Measurements from ENCODE around the gene TEK. TPM values are rescaled to one million over a fixed set of nuclear protein-coding genes. Genes with fewer than 3 reads are reported as not detected.

Gene TEK
- total and polyA plus RNA-seq, 2 experiments from 2014 or later = 1.9 to 9.4 TPM

- TF ChIP-seq REST (IDR thresholded peaks at IDR 0.05; ENCODE audit: unreplicated experiment) (no peak), ETS1 (IDR thresholded peaks at IDR 0.05) (no peak), JUNB (IDR thresholded peaks at IDR 0.05; ENCODE audit: unreplicated experiment) (no peak), ZNF114 (CRISPR knock-in tag; IDR thresholded peaks at IDR 0.05) (no peak), EZH2 (IDR thresholded peaks at IDR 0.05; ENCODE audit: low read depth, unreplicated experiment) (no peak)
Measured at GRCh38 chr9:27202056-27202455, 93.0 kb downstream of the TEK start (continued).

- no peaks in the 10 kb centered on the region for H4K20me1 ChIP-seq (replicated peaks; ENCODE audit: insufficient read depth)
- no peaks in the 10 kb centered on the region for H3F3A ChIP-seq (replicated peaks; ENCODE audit: low read depth)
- TF ChIP-seq, protein P1, sequence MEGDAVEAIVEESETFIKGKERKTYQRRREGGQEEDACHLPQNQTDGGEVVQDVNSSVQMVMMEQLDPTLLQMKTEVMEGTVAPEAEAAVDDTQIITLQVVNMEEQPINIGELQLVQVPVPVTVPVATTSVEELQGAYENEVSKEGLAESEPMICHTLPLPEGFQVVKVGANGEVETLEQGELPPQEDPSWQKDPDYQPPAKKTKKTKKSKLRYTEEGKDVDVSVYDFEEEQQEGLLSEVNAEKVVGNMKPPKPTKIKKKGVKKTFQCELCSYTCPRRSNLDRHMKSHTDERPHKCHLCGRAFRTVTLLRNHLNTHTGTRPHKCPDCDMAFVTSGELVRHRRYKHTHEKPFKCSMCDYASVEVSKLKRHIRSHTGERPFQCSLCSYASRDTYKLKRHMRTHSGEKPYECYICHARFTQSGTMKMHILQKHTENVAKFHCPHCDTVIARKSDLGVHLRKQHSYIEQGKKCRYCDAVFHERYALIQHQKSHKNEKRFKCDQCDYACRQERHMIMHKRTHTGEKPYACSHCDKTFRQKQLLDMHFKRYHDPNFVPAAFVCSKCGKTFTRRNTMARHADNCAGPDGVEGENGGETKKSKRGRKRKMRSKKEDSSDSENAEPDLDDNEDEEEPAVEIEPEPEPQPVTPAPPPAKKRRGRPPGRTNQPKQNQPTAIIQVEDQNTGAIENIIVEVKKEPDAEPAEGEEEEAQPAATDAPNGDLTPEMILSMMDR (conservative IDR thresholded peaks at IDR 0.05; ENCODE audit: low read depth in 2 of 2) = no peak
- TF ChIP-seq NANOG (IDR thresholded peaks at IDR 0.05; ENCODE audit: borderline replicate concordance) = no peak
- Mint-ChIP-seq H3K27me3 (ENCODE audit: insufficient read depth, low read depth, poor library complexity) (no peaks in the 10 kb centered on the region), H3K36me3 (ENCODE audit: low read depth) (no peaks in the 10 kb centered on the region), H3K9me3 (no peaks in the 10 kb centered on the region), H3K27ac (no peak overlapping the region), H3K4me3 (no peak overlapping the region), H3K4me1 (no peaks in the 10 kb centered on the region)
- no peak for ATAC-seq
- H3K79me2 ChIP-seq (replicated peaks; ENCODE audit: insufficient read depth) = no peaks in the 10 kb centered on the region
- H3K9me2 ChIP-seq (ENCODE audit: insufficient read depth) = peaks cover 5% of the 10 kb centered on the region; the same call in 1 of the 2 replicates
- H3K4me3 ChIP-seq = no peak overlapping the region
- no peak for DNase-seq (ENCODE audit: low spot score)
- H3K4me2 ChIP-seq = no peak overlapping the region
- no peaks in the 10 kb centered on the region for H3K4me1 ChIP-seq (ENCODE audit: insufficient read depth)
- H3K36me3 ChIP-seq (ENCODE audit: insufficient read depth) = no peaks in the 10 kb centered on the region
- H3K27ac ChIP-seq (ENCODE audit: low read depth) = no peak overlapping the region
- no peaks in the 10 kb centered on the region for H3K27me3 ChIP-seq (ENCODE audit: insufficient read depth)
- H2AFZ ChIP-seq = no peak overlapping the region
Measured at GRCh38 chr9:27203783-27204182, 94.8 kb downstream of the TEK start.

- Mint-ChIP-seq H3K9me3 (no peaks in the 10 kb centered on the region), H3K27me3 (ENCODE audit: insufficient read depth, low read depth, poor library complexity) (no peaks in the 10 kb centered on the region), H3K27ac (no peak overlapping the region), H3K36me3 (ENCODE audit: low read depth) (no peaks in the 10 kb centered on the region), H3K4me1 (no peaks in the 10 kb centered on the region), H3K4me3 (no peak overlapping the region)
- Histone ChIP-seq H3F3A (replicated peaks; ENCODE audit: low read depth) (no peaks in the 10 kb centered on the region), H3K4me3 (no peak overlapping the region), H3K27ac (ENCODE audit: low read depth) (no peak overlapping the region), H3K9me2 (ENCODE audit: insufficient read depth) (peaks cover 5% of the 10 kb centered on the region; the same call in 1 of the 2 replicates), H3K4me1 (ENCODE audit: insufficient read depth) (no peaks in the 10 kb centered on the region), H2AFZ (no peak overlapping the region), H4K20me1 (replicated peaks; ENCODE audit: insufficient read depth) (no peaks in the 10 kb centered on the region), H3K36me3 (ENCODE audit: insufficient read depth) (no peaks in the 10 kb centered on the region), H3K4me2 (no peak overlapping the region), H3K27me3 (ENCODE audit: insufficient read depth) (no peaks in the 10 kb centered on the region), H3K79me2 (replicated peaks; ENCODE audit: insufficient read depth) (no peaks in the 10 kb centered on the region)
- ATAC-seq (no peak), DNase-seq (ENCODE audit: low spot score) (no peak)
- TF ChIP-seq, protein P1 (conservative IDR thresholded peaks at IDR 0.05; ENCODE audit: low read depth in 2 of 2) = no peak
- TF ChIP-seq NANOG (IDR thresholded peaks at IDR 0.05; ENCODE audit: borderline replicate concordance) = no peak
- no peak for TF ChIP-seq CREB1 (CRISPR knock-in tag; IDR thresholded peaks at IDR 0.05; ENCODE audit: low read depth)
- no peak for TF ChIP-seq EZH2 (IDR thresholded peaks at IDR 0.05; ENCODE audit: low read depth, unreplicated experiment)
- TF ChIP-seq ZNF114 (CRISPR knock-in tag; IDR thresholded peaks at IDR 0.05) = no peak
- TF ChIP-seq EZH2phosphoT487 (IDR thresholded peaks at IDR 0.05; ENCODE audit: unreplicated experiment) = no peak
- no peak for TF ChIP-seq ETS1 (IDR thresholded peaks at IDR 0.05)
- TF ChIP-seq JUNB (IDR thresholded peaks at IDR 0.05; ENCODE audit: unreplicated experiment) = no peak
- no peak for TF ChIP-seq STAT1 (IDR thresholded peaks at IDR 0.05; ENCODE audit: unreplicated experiment)
- TF ChIP-seq POLR2AphosphoS5 (IDR thresholded peaks at IDR 0.05; ENCODE audit: low read depth) = no peak
- TF ChIP-seq ZNF331 (CRISPR knock-in tag; IDR thresholded peaks at IDR 0.05; ENCODE audit: low read depth) = no peak
Measured at GRCh38 chr9:27204578-27204977, 95.6 kb downstream of the TEK start.

Data from GM23338 (cell line).